Aorta (tissue), 5 donors: ENCODE data around the gene PABPN1L. TPM values are rescaled to one million over a fixed set of nuclear protein-coding genes. Genes with fewer than 3 reads are reported as not detected.

Source experiments
- ATAC-seq: fragments of 200-7000 bp; cut with Tn5 transposase; one replicate; pipeline ENCODE4 v1.9.1; 2022; ENCODE audit warnings: moderate library complexity; ENCODE audit not compliant: low FRiP score
- DNase-seq, 2 donors: peaks; one replicate each; pipeline ENCODE4 v3.0.0-alpha.2; 2020
- H3K27ac ChIP-seq, 2 donors: one replicate each; pipeline ENCODE4 v1.5.1; 2013; ENCODE audit warnings: low read length in 2 of 2, mild to moderate bottlenecking in 2 of 2, moderate library complexity in 2 of 2, control low read depth in 1 of 2, inconsistent platforms in 1 of 2, low read depth in 1 of 2
- H3K27me3 ChIP-seq, 2 donors: one replicate each; pipeline ENCODE4 v1.6.1; 2013; ENCODE audit warnings: control low read depth in 1 of 2, low read length in 1 of 2, mild to moderate bottlenecking in 1 of 2, moderate library complexity in 1 of 2; ENCODE audit not compliant: insufficient read depth in 2 of 2, control insufficient read depth in 1 of 2
- H3K36me3 ChIP-seq, 2 donors: one replicate each; pipeline ENCODE4 v1.6.1; 2013; ENCODE audit warnings: control low read depth in 1 of 2, low read length in 1 of 2, mild to moderate bottlenecking in 1 of 2; ENCODE audit not compliant: insufficient read depth in 2 of 2, control insufficient read depth in 1 of 2
- H3K4me1 ChIP-seq, 2 donors: one replicate each; pipeline ENCODE4 v1.6.1; 2013; ENCODE audit warnings: low read length in 2 of 2, control low read depth in 1 of 2, mild to moderate bottlenecking in 1 of 2, moderate library complexity in 1 of 2; ENCODE audit not compliant: insufficient read depth in 2 of 2, control insufficient read depth in 1 of 2
- H3K4me3 ChIP-seq, 2 donors: one replicate each; pipeline ENCODE4 v1.5.1; 2013; ENCODE audit warnings: low read length in 2 of 2, control low read depth in 1 of 2, mild to moderate bottlenecking in 1 of 2
- H3K9me3 ChIP-seq: one replicate; pipeline ENCODE4 v1.6.1; 2013; ENCODE audit warnings: mild to moderate bottlenecking, low read length; ENCODE audit not compliant: control insufficient read depth
- WGBS, 2 donors: extraction: QIAGEN DNeasy Blood & Tissue Kit; methylation state at CpG; one replicate each; pipeline ENCODE4 v1.1.7; 2013; 5-methylcytosine and 5-hydroxymethylcytosine counted together
- intact Hi-C, 2 donors: fragments of 100-400 bp; cut with DNase I; formaldehyde crosslinking; loops; one replicate each; pipeline versions ENCODE4 v1.14.2 to v1.15.0; 2022
- polyA plus RNA-seq, 2 donors: library from polyadenylated mRNA; stranded (reverse); fragments of 200-250 nt; gene quantifications; one replicate each; pipeline ENCODE4 v1.2.3, GENCODE V29; 2013
- total RNA-seq, 2 donors: library from RNA; stranded (reverse); fragmentation: NEBNext Ultra II Directional; extraction: Animal tissue kit (Norgen Biotek cat#: 25700); gene quantifications; one replicate each; pipeline ENCODE4 v1.2.1, GENCODE V29; 2021
- donor health status: healthy with polysubstance abuse.
- donor health status: Bipolar disorder and iron deficiency.
- donor health status: DM: no; HTN: no; CAD: no.
- donor health status: DM: no; HTN: no; CAD: no.
- donor health status: DM: yes; HTN: yes; CAD: no.

The PABPN1L gene
- total and polyA plus RNA-seq, 4 donors, result not detected

GRCh38 chr16:88886845-88887521 lies 20.5 kb upstream of the PABPN1L start:
- Histone ChIP-seq H3K27me3 (no peaks in the 10 kb centered on the region), H3K9me3 (no peaks in the 10 kb centered on the region), H3K36me3 (no peaks in the 10 kb centered on the region), H3K27ac (no peak overlapping the region), H3K4me3 (no peak overlapping the region), H3K4me1 (no peaks in the 10 kb centered on the region)
- DNase-seq (no peak), ATAC-seq (no peak)
- intact Hi-C loops, result no loop called here
- 86 to 89% methylated on average over 39 of the region's 39 CpGs for WGBS, 2 donors

- intact Hi-C loops, result no loop called here
- Histone ChIP-seq H3K4me3 (no peak overlapping the region), H3K4me1 (no peaks in the 10 kb centered on the region), H3K27me3 (no peaks in the 10 kb centered on the region), H3K36me3 (no peaks in the 10 kb centered on the region), H3K27ac (no peak overlapping the region), H3K9me3 (no peaks in the 10 kb centered on the region)
- DNase-seq (no peak), ATAC-seq (no peak)
- 95 to 97% methylated on average over 13 to 15 of the region's 15 CpGs for WGBS, 2 donors
Observed at GRCh38 chr16:88886420-88886844, 20.0 kb upstream of the PABPN1L start.

GRCh38 chr16:88885693-88886280 lies 19.3 kb upstream of the PABPN1L start:
- Histone ChIP-seq H3K27ac (no peak overlapping the region), H3K36me3 (no peaks in the 10 kb centered on the region), H3K4me3 (no peak overlapping the region), H3K27me3 (no peaks in the 10 kb centered on the region), H3K4me1 (no peaks in the 10 kb centered on the region), H3K9me3 (no peaks in the 10 kb centered on the region)
- no peak for ATAC-seq
- intact Hi-C loops, result no loop called here
- DNase-seq, result no peak
- 93% methylated on average over 28 of the region's 28 CpGs for WGBS, 2 donors

- whole genome bisulfite sequencing, 2 donors, result 95 to 96% methylated on average over 39 of the region's 39 CpGs
- no peaks in the 10 kb centered on the region for H3K27me3 ChIP-seq
- H3K9me3 ChIP-seq, result no peaks in the 10 kb centered on the region
- H3K36me3 ChIP-seq, result no peaks in the 10 kb centered on the region
- intact Hi-C loops, result no loop called here
- no peak for DNase-seq
- H3K4me3 ChIP-seq, result no peak overlapping the region
- H3K4me1 ChIP-seq, result no peaks in the 10 kb centered on the region
- no peak for ATAC-seq
- no peak overlapping the region for H3K27ac ChIP-seq
Observed at GRCh38 chr16:88884569-88885271, 18.3 kb upstream of the PABPN1L start.

GRCh38 chr16:88883946-88884345 lies 17.5 kb upstream of the PABPN1L start:
- no peaks in the 10 kb centered on the region for H3K27me3 ChIP-seq
- H3K36me3 ChIP-seq, result no peaks in the 10 kb centered on the region
- H3K4me3 ChIP-seq, result no peak overlapping the region
- no peak overlapping the region for H3K27ac ChIP-seq
- no peaks in the 10 kb centered on the region for H3K9me3 ChIP-seq
- no peak for ATAC-seq
- 77 to 79% methylated on average over 11 of the region's 11 CpGs for WGBS, 2 donors
- intact Hi-C loops, result no loop called here
- no peaks in the 10 kb centered on the region for H3K4me1 ChIP-seq
- no peak for DNase-seq

- DNase-seq (no peak), ATAC-seq (no peak)
- Histone ChIP-seq H3K4me3 (no peak overlapping the region), H3K27me3 (no peaks in the 10 kb centered on the region), H3K9me3 (no peaks in the 10 kb centered on the region), H3K27ac (no peak overlapping the region), H3K4me1 (no peaks in the 10 kb centered on the region), H3K36me3 (no peaks in the 10 kb centered on the region)
- intact Hi-C loops, result no loop called here
- WGBS, 2 donors, result 95 to 96% methylated on average over 48 to 49 of the region's 49 CpGs
Observed at GRCh38 chr16:88883117-88883895, 16.8 kb upstream of the PABPN1L start.

- no peaks in the 10 kb centered on the region for H3K9me3 ChIP-seq
- no peak overlapping the region for H3K4me3 ChIP-seq
- no peaks in the 10 kb centered on the region for H3K27me3 ChIP-seq
- no peaks in the 10 kb centered on the region for H3K36me3 ChIP-seq
- no peaks in the 10 kb centered on the region for H3K4me1 ChIP-seq
- 89 to 91% methylated on average over 25 to 26 of the region's 26 CpGs for WGBS, 2 donors
- no peak overlapping the region for H3K27ac ChIP-seq
- ATAC-seq, result no peak
- no peak for DNase-seq
- intact Hi-C loops, result no loop called here
Observed at GRCh38 chr16:88882358-88883030, 16.0 kb upstream of the PABPN1L start.

GRCh38 chr16:88881675-88882357 lies 15.4 kb upstream of the PABPN1L start:
- no peaks in the 10 kb centered on the region for H3K9me3 ChIP-seq
- ATAC-seq (no peak), DNase-seq (no peak)
- 92% methylated on average over 24 to 27 of the region's 27 CpGs for WGBS, 2 donors
- H3K4me1 ChIP-seq, result no peaks in the 10 kb centered on the region
- H3K27ac ChIP-seq, result no peak overlapping the region
- H3K27me3 ChIP-seq, result no peaks in the 10 kb centered on the region
- intact Hi-C loops, result no loop called here
- H3K4me3 ChIP-seq, result no peak overlapping the region
- no peaks in the 10 kb centered on the region for H3K36me3 ChIP-seq
